Measurements from ENCODE around the gene TMEM179. TPM values are rescaled to one million over a fixed set of nuclear protein-coding genes. Genes with fewer than 3 reads are reported as not detected.
A peak's percentile ranks its signal among the peaks of the same experiment; 100 is the strongest.
"Not testable (repeated sequence)": the region's sequence is repeated elsewhere in the genome, so short reads cannot be mapped to it uniquely, and the experiment has no call there.

The TMEM179 gene
- total RNA-seq, 2 experiments from 2014 or later = not detected

DNA sequence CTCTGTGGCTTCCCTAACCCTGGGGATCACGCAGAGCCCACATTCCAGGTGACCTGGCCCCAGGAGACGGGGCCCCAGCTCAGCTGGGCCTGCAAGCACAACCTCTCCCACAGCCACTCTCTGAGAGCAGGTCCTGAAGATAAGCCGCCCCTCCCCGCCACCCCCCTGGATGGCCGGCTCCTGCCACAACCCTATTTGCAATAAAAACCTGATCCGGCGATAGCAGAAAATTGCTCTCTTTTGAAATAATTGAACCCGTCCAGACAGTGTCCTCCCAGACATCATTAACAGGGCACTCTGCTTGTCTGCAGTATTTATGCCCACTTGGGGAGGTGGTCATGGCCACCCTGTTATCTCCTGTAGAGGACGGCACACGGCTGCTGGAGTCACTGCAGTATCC is 20.0 kb downstream of the TMEM179 start:
- ChIA-PET CTCF (no interaction called here), POLR2A (no interaction called here)
- no peaks in the 10 kb centered on the region for H3K36me3 Mint-ChIP-seq (ENCODE audit: low read depth)
- H3K4me1 Mint-ChIP-seq = no peaks in the 10 kb centered on the region
- H3K27ac Mint-ChIP-seq = no peak overlapping the region
- H3K4me3 Mint-ChIP-seq = no peak overlapping the region
- no peaks in the 10 kb centered on the region for H3K9me3 Mint-ChIP-seq
- no peaks in the 10 kb centered on the region for H3K27me3 Mint-ChIP-seq
- no peak for DNase-seq

DNA sequence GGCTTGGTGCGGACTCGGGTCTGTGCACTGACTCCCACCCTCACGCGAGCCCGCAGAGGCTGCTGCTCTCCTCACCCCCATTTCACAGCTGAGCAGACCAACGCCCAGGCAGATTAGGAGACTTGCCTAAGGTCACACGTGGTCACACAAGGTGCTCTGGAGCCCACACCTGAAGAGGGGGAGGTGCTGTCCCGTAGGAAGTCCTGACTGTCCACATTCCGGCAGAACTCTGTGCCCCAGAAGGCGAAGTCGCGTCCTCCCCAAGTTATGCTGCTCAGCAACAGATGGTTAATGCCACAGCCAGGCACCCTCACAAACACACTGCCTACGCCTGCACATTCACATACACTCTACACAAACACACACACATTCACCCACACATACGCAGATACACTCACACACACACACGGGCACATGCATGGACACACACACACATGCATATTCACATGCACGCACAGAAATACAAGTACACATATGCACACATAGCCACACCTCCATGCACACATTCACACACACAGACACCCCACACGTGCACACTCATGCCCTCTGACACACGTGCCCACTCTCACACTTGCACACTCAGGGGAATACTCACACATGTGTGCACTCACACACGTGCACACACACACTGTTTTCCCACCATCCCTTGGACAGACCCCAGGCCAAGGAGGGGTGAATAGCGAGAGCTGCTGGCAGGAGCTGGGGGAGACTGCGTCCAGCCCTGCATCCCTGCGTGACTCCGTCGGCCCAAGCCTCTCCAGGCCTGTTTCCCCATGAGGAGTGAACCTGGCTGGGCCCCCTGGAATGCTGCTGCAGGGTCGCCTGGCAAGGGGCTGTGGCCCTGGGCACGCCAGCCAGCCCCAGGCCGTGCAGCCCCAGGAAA is 20.9 kb downstream of the TMEM179 start:
- Mint-ChIP-seq H3K27ac (no peak overlapping the region), H3K27me3 (no peaks in the 10 kb centered on the region), H3K4me3 (no peak overlapping the region), H3K4me1 (no peaks in the 10 kb centered on the region), H3K36me3 (ENCODE audit: low read depth) (no peaks in the 10 kb centered on the region), H3K9me3 (no peaks in the 10 kb centered on the region)
- POLR2A ChIA-PET = no interaction called here
- CTCF ChIA-PET = no interaction called here
- no peak for DNase-seq

DNA sequence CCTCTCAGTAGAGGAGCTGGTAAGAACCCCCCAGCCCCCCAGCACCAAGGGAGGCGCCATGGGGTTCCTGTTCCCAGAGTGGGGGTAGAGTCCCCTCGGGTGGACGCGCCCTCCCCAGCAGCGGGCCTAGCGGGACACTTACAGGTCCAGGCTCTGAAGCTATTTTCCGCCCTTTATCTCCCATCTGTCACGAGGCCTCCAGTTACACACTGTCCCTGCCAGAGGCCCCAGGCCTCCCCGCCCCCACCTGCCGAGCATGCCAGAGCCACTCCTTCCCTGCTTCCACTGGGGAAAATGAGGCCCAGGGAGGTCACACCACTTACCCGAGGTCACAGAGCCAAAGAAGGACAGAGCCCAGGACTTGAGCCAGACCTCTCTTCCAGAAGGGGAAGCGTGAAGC is 21.9 kb downstream of the TMEM179 start:
- Mint-ChIP-seq H3K4me1 (no peaks in the 10 kb centered on the region), H3K27ac (no peak overlapping the region), H3K27me3 (no peaks in the 10 kb centered on the region), H3K4me3 (no peak overlapping the region), H3K36me3 (ENCODE audit: low read depth) (no peaks in the 10 kb centered on the region), H3K9me3 (no peaks in the 10 kb centered on the region)
- no peak for DNase-seq
- POLR2A ChIA-PET = no interaction called here
- CTCF ChIA-PET = no interaction called here

DNA sequence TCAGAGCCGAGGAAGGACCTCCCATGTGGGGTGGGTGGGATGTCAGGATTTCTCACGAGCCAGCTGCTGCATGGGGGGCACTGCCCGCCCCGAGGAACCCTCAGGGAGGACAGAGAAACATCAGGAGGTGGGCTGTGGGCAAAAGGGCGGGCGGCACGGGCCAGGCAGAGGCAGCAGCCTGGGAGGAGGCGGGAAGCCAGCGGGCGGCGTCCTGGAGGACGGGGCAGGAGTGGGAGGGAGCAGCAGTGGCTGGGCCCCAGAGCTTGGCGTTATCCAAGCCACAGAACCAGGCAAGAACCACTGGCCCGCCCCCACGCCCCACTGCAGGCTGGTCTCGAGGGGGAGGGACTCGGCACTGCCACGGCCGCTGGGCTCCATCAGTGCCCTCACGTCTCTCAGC is 22.6 kb downstream of the TMEM179 start:
- H3K36me3 Mint-ChIP-seq (ENCODE audit: low read depth) = no peaks in the 10 kb centered on the region
- no peaks in the 10 kb centered on the region for H3K4me1 Mint-ChIP-seq

DNA sequence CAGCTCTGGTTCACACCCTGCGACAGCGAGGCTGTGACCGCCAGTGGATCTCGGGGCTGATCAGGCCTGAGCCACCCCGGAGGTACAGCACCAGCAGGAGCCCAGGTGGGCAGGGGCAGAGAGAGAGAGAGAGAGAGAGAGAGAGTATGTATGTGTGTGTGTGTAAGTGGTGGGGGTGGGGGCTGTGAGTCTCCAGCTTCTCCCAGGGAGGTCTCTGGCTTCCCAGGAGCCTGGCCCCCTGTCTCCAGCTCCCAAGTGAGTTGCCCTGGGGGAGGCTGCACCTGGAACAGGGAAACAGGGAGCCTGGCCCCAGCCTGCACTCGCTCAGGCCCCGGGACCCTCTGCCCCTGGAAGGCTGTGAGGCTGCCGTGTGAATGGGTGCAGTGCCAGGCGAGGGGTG is 23.1 kb downstream of the TMEM179 start:
- no peaks in the 10 kb centered on the region for H3K9me3 Mint-ChIP-seq
- ChIA-PET CTCF (no interaction called here), POLR2A (interaction anchor here (0.6 kb wide), 1 partner anchor 221 kb away, joined by 3 read pairs; no protein-coding TSS in a partner anchor)
- H3K36me3 Mint-ChIP-seq (ENCODE audit: low read depth) = no peaks in the 10 kb centered on the region
- peak overlapping the region; percentile 36 for H3K27ac Mint-ChIP-seq
- no peaks in the 10 kb centered on the region for H3K27me3 Mint-ChIP-seq
- H3K4me3 Mint-ChIP-seq = no peak overlapping the region
- no peaks in the 10 kb centered on the region for H3K4me1 Mint-ChIP-seq
- DNase-seq = no peak

More for the DNA sequence above, 22.6 kb downstream of the TMEM179 start:
- Mint-ChIP-seq H3K4me3 (no peak overlapping the region), H3K27me3 (no peaks in the 10 kb centered on the region), H3K27ac (no peak overlapping the region), H3K9me3 (no peaks in the 10 kb centered on the region)
- DNase-seq = no peak
- POLR2A ChIA-PET = interaction anchor here (0.6 kb wide), 1 partner anchor 221 kb away, joined by 3 read pairs; no protein-coding TSS in a partner anchor
- CTCF ChIA-PET = no interaction called here

DNA sequence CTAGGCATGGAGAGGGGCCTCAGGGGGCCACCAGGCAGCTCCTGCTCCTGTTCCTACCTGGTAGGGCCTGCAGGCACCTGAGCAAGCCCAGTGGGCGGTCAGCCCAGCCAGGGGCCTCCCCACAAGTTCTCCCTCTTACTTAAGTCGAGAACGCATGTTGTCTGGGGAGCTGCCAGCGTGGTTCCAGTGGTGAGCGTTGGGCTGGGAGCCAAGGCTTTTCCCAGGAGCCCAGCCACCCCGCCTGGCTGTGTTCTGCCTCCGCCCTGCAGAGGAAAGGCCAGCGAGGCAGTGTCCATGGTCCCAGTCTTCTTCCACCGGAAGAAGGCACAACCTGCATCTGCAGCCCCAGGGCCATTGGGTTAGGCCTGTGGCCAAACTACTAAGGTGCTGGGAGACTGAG is 23.6 kb downstream of the TMEM179 start:
- no peak overlapping the region for H3K4me3 Mint-ChIP-seq
- POLR2A ChIA-PET = no interaction called here
- no peaks in the 10 kb centered on the region for H3K36me3 Mint-ChIP-seq (ENCODE audit: low read depth)
- no peak for DNase-seq
- H3K9me3 Mint-ChIP-seq = no peaks in the 10 kb centered on the region
- no peaks in the 10 kb centered on the region for H3K27me3 Mint-ChIP-seq
- H3K27ac Mint-ChIP-seq = no peak overlapping the region
- no peaks in the 10 kb centered on the region for H3K4me1 Mint-ChIP-seq
- CTCF ChIA-PET = no interaction called here

DNA sequence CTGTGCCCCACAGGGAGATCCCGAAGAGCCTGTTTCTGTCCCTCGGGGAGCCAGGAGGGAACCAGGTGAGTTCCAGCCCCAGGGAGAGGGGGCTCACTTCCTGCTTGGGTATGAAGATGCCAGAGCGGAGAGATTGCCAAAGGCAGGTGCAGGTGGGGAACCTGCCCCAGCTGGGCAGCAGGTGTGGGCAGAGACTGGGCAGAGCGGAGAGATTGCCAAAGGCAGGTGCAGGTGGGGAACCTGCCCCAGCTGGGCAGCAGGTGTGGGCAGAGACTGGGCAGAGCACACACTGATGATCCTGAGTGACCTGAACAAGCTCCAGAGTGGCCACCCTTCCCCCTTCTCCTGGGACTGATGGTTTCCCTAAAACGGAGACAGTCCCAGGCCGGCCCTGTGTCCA is 24.6 kb downstream of the TMEM179 start:
- H3K4me3 Mint-ChIP-seq; H3K27me3 Mint-ChIP-seq; H3K4me1 Mint-ChIP-seq; CTCF ChIA-PET; DNase-seq; H3K36me3 Mint-ChIP-seq (ENCODE audit: low read depth); H3K9me3 Mint-ChIP-seq; H3K27ac Mint-ChIP-seq; POLR2A ChIA-PET: not testable (repeated sequence)

DNA sequence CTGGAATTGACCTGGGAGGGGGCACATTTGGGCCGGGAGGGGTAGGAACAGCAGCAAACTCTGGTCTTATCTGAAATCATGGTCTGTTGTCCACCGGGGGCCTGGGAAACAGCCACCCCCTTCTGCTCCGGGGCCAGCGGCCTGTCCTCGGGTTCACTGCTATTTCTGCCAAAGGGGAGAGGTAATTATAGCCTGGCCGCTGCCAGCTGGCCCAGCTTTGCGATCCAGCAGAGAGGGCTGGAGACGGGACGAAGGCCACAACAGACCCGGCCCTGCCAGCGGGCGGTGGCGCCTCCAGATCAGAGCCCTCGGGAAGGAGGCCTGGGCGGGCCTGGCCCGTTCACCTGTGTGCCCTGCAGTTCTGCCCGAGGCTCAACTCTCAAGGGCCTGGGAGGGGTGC is 25.1 kb downstream of the TMEM179 start, which contains the start of gene C14orf180:
C14orf180 (plus strand) TSS at position 258 of the 400 bp plus-strand sequence. CDS start 6,667 bp downstream, outside the sequence.
- Mint-ChIP-seq H3K4me1 (no peaks in the 10 kb centered on the region), H3K4me3 (no peak within 1 kb of the TSS), H3K36me3 (ENCODE audit: low read depth) (no peaks in the 10 kb centered on the region), H3K9me3 (no peaks in the 10 kb centered on the region), H3K27ac (no peak within 1 kb of the TSS), H3K27me3 (no peaks in the 10 kb centered on the region)
- CTCF ChIA-PET = no interaction called here
- POLR2A ChIA-PET = no interaction called here
- no peak for DNase-seq

DNA sequence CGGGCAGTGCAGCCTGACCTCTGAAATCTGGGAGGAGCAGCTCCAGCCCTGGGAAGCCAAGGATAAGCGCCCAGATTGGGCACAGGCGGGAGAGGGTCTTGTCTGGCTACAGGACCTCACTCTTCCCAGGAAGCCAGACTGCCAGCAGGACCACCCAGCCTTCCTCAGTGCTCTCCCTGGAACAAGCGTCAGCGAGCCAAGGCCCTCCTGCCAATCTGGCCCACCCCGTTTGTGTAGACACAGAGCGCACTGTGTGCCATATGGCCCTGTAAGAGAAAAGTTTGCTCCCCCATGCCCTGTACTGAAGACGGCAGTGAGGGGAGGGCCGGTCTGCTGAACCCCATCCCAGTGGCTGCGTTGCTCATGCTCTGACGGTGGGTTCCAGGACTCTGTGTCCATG is 26.3 kb downstream of the TMEM179 start:
- Mint-ChIP-seq H3K27me3 (no peaks in the 10 kb centered on the region), H3K9me3 (no peaks in the 10 kb centered on the region), H3K4me3 (no peak overlapping the region), H3K4me1 (no peaks in the 10 kb centered on the region), H3K27ac (no peak overlapping the region), H3K36me3 (ENCODE audit: low read depth) (no peaks in the 10 kb centered on the region)
- DNase-seq = no peak
- POLR2A ChIA-PET = no interaction called here
- CTCF ChIA-PET = no interaction called here

DNA sequence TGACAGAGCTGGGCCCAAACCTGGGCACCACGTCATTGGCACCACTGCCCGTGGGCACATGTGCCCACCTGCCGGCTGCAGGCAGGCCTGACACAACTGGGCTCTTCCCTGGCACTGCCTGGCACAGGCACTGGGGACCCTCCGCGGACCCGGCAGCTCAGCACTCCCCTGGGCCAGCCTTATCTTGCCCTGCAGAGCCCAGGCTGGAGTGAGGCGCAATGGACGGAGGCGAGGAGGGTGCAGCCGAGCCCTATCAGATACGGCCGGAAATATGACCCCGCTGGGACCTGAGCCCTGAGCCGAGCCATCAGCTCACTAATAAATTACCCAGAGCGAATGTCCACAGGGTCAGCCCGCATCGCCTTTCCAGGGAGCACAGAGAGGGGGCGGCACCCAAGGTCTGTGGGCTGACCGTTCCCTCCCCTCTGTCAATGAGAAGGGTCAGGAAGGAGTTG is 26.7 kb downstream of the TMEM179 start:
- H3K4me1 Mint-ChIP-seq = no peaks in the 10 kb centered on the region
- H3K4me3 Mint-ChIP-seq = no peak overlapping the region
- ChIA-PET CTCF (no interaction called here), POLR2A (no interaction called here)
- no peak overlapping the region for H3K27ac Mint-ChIP-seq
- H3K27me3 Mint-ChIP-seq = no peaks in the 10 kb centered on the region
- DNase-seq = no peak
- H3K9me3 Mint-ChIP-seq = no peaks in the 10 kb centered on the region
- no peaks in the 10 kb centered on the region for H3K36me3 Mint-ChIP-seq (ENCODE audit: low read depth)

DNA sequence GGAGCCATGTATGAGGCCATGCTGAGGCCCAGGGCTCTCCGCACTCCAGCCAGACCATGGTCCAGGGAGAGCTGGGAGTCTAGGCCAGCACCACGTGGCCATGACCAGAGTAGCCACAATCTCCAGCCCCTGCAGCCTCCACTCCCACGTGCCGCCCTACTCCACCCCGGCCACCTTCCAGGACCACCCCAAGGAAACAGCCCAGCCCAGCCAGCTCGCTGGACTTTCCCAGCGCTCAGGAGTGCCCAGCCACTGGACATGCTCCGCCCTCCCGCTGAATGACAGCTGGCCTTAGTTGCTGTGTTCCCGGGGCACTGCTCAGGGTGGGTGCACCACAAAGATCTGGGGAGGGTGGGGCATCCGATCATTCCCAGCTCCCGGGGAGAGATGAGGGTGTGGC is 27.1 kb downstream of the TMEM179 start:
- H3K4me3 Mint-ChIP-seq = no peak overlapping the region
- H3K36me3 Mint-ChIP-seq (ENCODE audit: low read depth) = no peaks in the 10 kb centered on the region
- H3K27me3 Mint-ChIP-seq = no peaks in the 10 kb centered on the region
- CTCF ChIA-PET = interaction anchor here (1.1 kb wide), 1 partner anchor 13 kb away, joined by 6 read pairs; no protein-coding TSS in a partner anchor
- POLR2A ChIA-PET = no interaction called here
- no peaks in the 10 kb centered on the region for H3K4me1 Mint-ChIP-seq
- DNase-seq = no peak
- H3K9me3 Mint-ChIP-seq = no peaks in the 10 kb centered on the region
- no peak overlapping the region for H3K27ac Mint-ChIP-seq

DNA sequence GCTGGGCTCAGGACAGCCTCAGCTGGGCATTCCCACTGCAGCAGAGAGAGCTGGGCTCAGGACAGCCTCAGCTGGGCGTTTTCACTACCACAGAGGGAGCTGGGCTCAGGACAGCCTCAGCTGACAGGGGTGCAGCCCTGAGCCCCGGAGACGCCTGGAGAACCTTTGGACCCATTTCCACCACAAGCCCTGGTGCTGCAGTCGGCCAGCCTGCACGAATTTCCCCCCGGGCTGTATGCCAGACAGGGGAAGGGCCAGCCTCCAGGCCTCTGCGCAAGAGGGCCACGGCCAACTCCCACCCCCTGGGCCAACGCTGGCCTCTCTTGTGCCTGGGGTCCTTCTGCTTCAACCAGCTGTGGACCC is 27.6 kb downstream of the TMEM179 start:
- H3K27me3 Mint-ChIP-seq = no peaks in the 10 kb centered on the region
- H3K9me3 Mint-ChIP-seq = no peaks in the 10 kb centered on the region
- H3K4me1 Mint-ChIP-seq = no peaks in the 10 kb centered on the region
- no peak overlapping the region for H3K27ac Mint-ChIP-seq
- ChIA-PET CTCF (interaction anchor here (1.1 kb wide), 1 partner anchor 12 kb away, joined by 6 read pairs; no protein-coding TSS in a partner anchor), POLR2A (no interaction called here)
- no peak for DNase-seq
- no peak overlapping the region for H3K4me3 Mint-ChIP-seq
- H3K36me3 Mint-ChIP-seq (ENCODE audit: low read depth) = no peaks in the 10 kb centered on the region

DNA sequence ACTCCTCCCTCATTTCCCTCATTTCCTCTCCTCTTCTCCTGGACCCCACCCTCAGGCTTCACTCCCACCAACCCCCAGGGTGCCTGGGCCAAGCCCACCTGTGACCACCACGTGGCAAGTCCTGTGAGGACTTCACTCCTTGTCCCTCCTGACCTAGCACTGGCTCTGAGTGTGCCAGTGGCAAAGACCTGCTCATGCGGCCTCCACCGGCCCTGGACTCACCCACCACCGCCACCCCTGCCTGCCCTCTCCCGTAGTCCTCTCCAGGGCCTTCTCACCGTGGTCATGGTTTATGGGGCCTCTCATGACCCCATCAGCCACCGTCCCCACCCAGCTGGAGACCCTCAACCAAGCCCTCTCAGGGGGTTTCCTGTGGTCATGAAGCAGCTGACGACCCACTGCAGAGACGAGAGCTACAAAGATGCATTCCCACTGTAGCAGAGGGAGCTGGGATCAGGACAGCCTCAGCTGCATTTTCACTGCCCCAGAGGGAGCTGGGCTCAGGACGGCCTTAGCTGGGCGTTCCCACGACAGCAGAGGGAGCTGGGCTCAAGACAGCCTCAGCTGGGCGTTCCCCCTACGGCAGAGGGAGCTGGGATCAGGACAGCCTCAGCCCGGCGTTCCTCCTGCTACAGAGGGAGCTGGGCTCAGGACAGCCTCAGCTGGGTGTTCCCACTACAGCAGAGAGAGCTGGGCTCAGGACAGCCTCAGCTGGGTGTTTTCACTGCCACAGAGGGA is 28.2 kb downstream of the TMEM179 start:
- H3K4me1 Mint-ChIP-seq = no peaks in the 10 kb centered on the region
- ChIA-PET POLR2A (no interaction called here), CTCF (interaction anchor here (1.1 kb wide), 2 partner anchors 12 to 20 kb away, joined by 3 to 6 read pairs; no protein-coding TSS in a partner anchor)
- H3K4me3 Mint-ChIP-seq = no peak overlapping the region
- H3K27ac Mint-ChIP-seq = no peak overlapping the region
- no peak for DNase-seq
- no peaks in the 10 kb centered on the region for H3K9me3 Mint-ChIP-seq
- H3K27me3 Mint-ChIP-seq = no peaks in the 10 kb centered on the region
- H3K36me3 Mint-ChIP-seq (ENCODE audit: low read depth) = no peaks in the 10 kb centered on the region
